B cell (primary cell): ENCODE measurements around the gene DCBLD2. TPM values are rescaled to one million over a fixed set of nuclear protein-coding genes. Genes with fewer than 3 reads are reported as not detected.

Source experiments
- ATAC-seq: fragments of 200-7000 bp; cut with Tn5 transposase; one replicate; pipeline ENCODE4 v1.10.0; 2021; ENCODE audit warnings: low read depth, mild to moderate bottlenecking, moderate number of reproducible peaks, moderate library complexity
- CTCF ChIA-PET: fragments of 350-600 bp; sonication (Branson Sonifier 250); formaldehyde crosslinking; loops from one replicate; lab custom pipeline; 2021; ENCODE audit warnings: antibody characterized with exemption, inconsistent platforms; lab: Charles Lee
- POLR2A ChIA-PET: fragments of 350-600 bp; sonication (Branson Sonifier 250); formaldehyde crosslinking; loops from one replicate; lab custom pipeline; 2021; ENCODE audit warnings: antibody characterized with exemption; lab: Charles Lee
- DNase-seq: peaks from one replicate; pipeline ENCODE4 v3.0.0; 2013
- H2AFZ ChIP-seq: 2 replicates; pipeline ENCODE4 v1.6.1; 2012; ENCODE audit warnings: mild to moderate bottlenecking, low read depth, low read length; ENCODE audit not compliant: insufficient read depth, poor library complexity, severe bottlenecking
- H3K27ac ChIP-seq, 2 donors: 1 replicate in 1 of 2; 2 replicates in 1 of 2; pipeline ENCODE4 v1.5.1; 2012 to 2013; ENCODE audit warnings: low read length in 2 of 2, mild to moderate bottlenecking in 2 of 2, moderate library complexity in 1 of 2
- H3K27me3 ChIP-seq, 4 experiments: fragments of 200-600 bp in 1 of 4; sonication (generic) in 1 of 4; replicated peaks in 1 of 4; 1 replicate in 2 of 4; 2 replicates in 2 of 4; pipeline versions ENCODE4 v1.6.1 to v1.7.0; 2013 to 2016; ENCODE audit warnings: low read length in 3 of 4, mild to moderate bottlenecking in 2 of 4, mixed read lengths in 1 of 4, moderate library complexity in 1 of 4; ENCODE audit not compliant: insufficient read depth in 4 of 4, control insufficient read depth in 3 of 4; ENCODE audit errors: control extremely low read depth in 1 of 4
- H3K36me3 ChIP-seq, 2 experiments: replicated peaks in 1 of 2; 1 replicate in 1 of 2; 2 replicates in 1 of 2; pipeline versions ENCODE4 v1.6.1 to v1.7.1; 2013; ENCODE audit warnings: low read length in 1 of 2; ENCODE audit not compliant: insufficient read depth in 2 of 2, control insufficient read depth in 1 of 2; ENCODE audit errors: control extremely low read depth in 1 of 2, extremely low read depth in 1 of 2
- H3K4me1 ChIP-seq, 2 donors: fragments of 200-600 bp in 1 of 2; sonication (generic) in 1 of 2; 1 replicate in 1 of 2; 2 replicates in 1 of 2; pipeline versions ENCODE4 v1.5.1 to v1.6.1; 2013 to 2017; ENCODE audit warnings: low read length in 2 of 2; ENCODE audit not compliant: control insufficient read depth in 2 of 2, insufficient read depth in 2 of 2
- H3K4me2 ChIP-seq: replicated peaks from 2 replicates; pipeline ENCODE3; 2012; ENCODE audit warnings: mild to moderate bottlenecking, low read depth, low read length; ENCODE audit not compliant: poor library complexity, severe bottlenecking
- H3K4me3 ChIP-seq, 5 experiments: fragments of 200-600 bp in 1 of 5; sonication (generic) in 1 of 5; 1 replicate in 3 of 5; 2 replicates in 2 of 5; pipeline versions ENCODE4 v1.5.1 to v1.7.0; 2011 to 2016; ENCODE audit warnings: low read length in 4 of 5, mild to moderate bottlenecking in 4 of 5, low read depth in 2 of 5, control low read depth in 1 of 5, moderate library complexity in 1 of 5; ENCODE audit not compliant: insufficient read depth in 1 of 5; ENCODE audit errors: control extremely low read depth in 1 of 5, extremely low read depth in 1 of 5
- H3K79me2 ChIP-seq: fragments of 200-600 bp; sonication (generic); one replicate; pipeline ENCODE4 v1.6.0; 2016; ENCODE audit warnings: low read length; ENCODE audit not compliant: control insufficient read depth, insufficient read depth
- H3K9ac ChIP-seq: fragments of 200-600 bp; sonication (generic); 2 replicates; pipeline ENCODE4 v1.6.1; 2017; ENCODE audit warnings: mild to moderate bottlenecking, low read length, moderate library complexity
- H3K9me3 ChIP-seq, 3 donors: one replicate each; pipeline versions ENCODE4 v1.6.1 to v1.7.1; 2013; ENCODE audit warnings: low read length in 2 of 3; ENCODE audit not compliant: control insufficient read depth in 2 of 3, insufficient read depth in 1 of 3; ENCODE audit errors: control extremely low read depth in 1 of 3
- H4K20me1 ChIP-seq: 2 replicates; pipeline ENCODE4 v1.6.0; 2012; ENCODE audit warnings: mild to moderate bottlenecking, low read length; ENCODE audit not compliant: insufficient read depth, control insufficient read depth, poor library complexity, severe bottlenecking
- H3K27ac Mint-ChIP-seq: one replicate; pipeline ENCODE4 v1.8.0; 2021; ENCODE audit warnings: mixed read lengths
- H3K27me3 Mint-ChIP-seq: one replicate; pipeline ENCODE4 v1.8.0; 2021; ENCODE audit warnings: mixed read lengths
- H3K4me1 Mint-ChIP-seq: one replicate; pipeline ENCODE4 v1.8.0; 2021; ENCODE audit warnings: mixed read lengths
- H3K4me3 Mint-ChIP-seq: one replicate; pipeline ENCODE4 v1.8.0; 2021; ENCODE audit warnings: mixed read lengths
- H3K9me3 Mint-ChIP-seq: one replicate; pipeline ENCODE4 v1.8.0; 2022; ENCODE audit warnings: mixed read lengths; ENCODE audit not compliant: insufficient read depth
- CTCF ChIP-seq: fragments of 200-600 bp; IDR thresholded peaks from one replicate; pipeline ENCODE4 v1.8.0; 2022; ENCODE audit warnings: antibody characterized with exemption, mild to moderate bottlenecking
- EZH2 ChIP-seq: IDR thresholded peaks from 2 replicates; pipeline ENCODE4 v1.6.1; 2012; ENCODE audit warnings: borderline replicate concordance, low read depth, mild to moderate bottlenecking, moderate library complexity, low read length; ENCODE audit not compliant: insufficient read depth, poor library complexity, severe bottlenecking
- WGBS: methylation state at CpG from one replicate; pipeline ENCODE4 v1.1.5; 2013; ENCODE audit warnings: missing lambda C conversion rate; ENCODE audit not compliant: insufficient coverage; 5-methylcytosine and 5-hydroxymethylcytosine counted together
- intact Hi-C: fragments of 100-400 bp; cut with micrococcal nuclease; formaldehyde crosslinking; loops from one replicate; pipeline ENCODE4 v1.10.0; 2022
- polyA plus RNA-seq: library from polyadenylated mRNA; depleted of rRNA; stranded (reverse); fragments of >200 nt; gene quantifications from 2 replicates; pipeline ENCODE4 v1.2.3, GENCODE V29; 2012
- total RNA-seq, 2 donors: library from RNA; stranded (reverse); fragments of 120-200 nt in 1 of 2; gene quantifications; 1 replicate in 1 of 2; 2 replicates in 1 of 2; pipeline versions ENCODE4 v1.2.3 to v1.2.4, GENCODE V29; 2013 to 2022

Gene DCBLD2
- total and polyA plus RNA-seq, 2 donors (not counting 1 experiment from before 2014, with no cell fraction given) = 0.37 to 3.5 TPM

GRCh38 chr3:98930413-98930812 lies 28.9 kb upstream of the DCBLD2 start:
- POLR2A ChIA-PET = no interaction called here

GRCh38 chr3:98921957-98922356 lies 20.5 kb upstream of the DCBLD2 start:
- no CpG with 5 or more reads among the region's 2 CpGs for WGBS
- intact Hi-C loops = no loop called here
- no peaks in the 10 kb centered on the region for H3K9me3 Mint-ChIP-seq
- Histone ChIP-seq H3K9ac (no peak overlapping the region), H3K79me2 (no peaks in the 10 kb centered on the region), H3K27me3 (no peaks in the 10 kb centered on the region), H3K36me3 (no peaks in the 10 kb centered on the region), H3K27ac (no peak overlapping the region), H3K4me3 (no peak overlapping the region), H3K4me1 (no peaks in the 10 kb centered on the region), H3K4me2 (no peak overlapping the region), H4K20me1 (no peaks in the 10 kb centered on the region), H2AFZ (no peak overlapping the region), H3K9me3 (no peaks in the 10 kb centered on the region)
- DNase-seq (no peak), ATAC-seq (no peak)
- ChIA-PET POLR2A (no interaction called here), CTCF (no interaction called here)
- no peak for TF ChIP-seq CTCF
- TF ChIP-seq EZH2 = no peak
- no peak overlapping the region for H3K4me3 Mint-ChIP-seq
- H3K27me3 Mint-ChIP-seq = peaks cover 28% of the 10 kb centered on the region
- H3K27ac Mint-ChIP-seq = no peak overlapping the region
- H3K4me1 Mint-ChIP-seq = no peaks in the 10 kb centered on the region

More at GRCh38 chr3:98930413-98930812, 28.9 kb upstream of the DCBLD2 start:
- no peak overlapping the region for H2AFZ ChIP-seq
- Mint-ChIP-seq H3K9me3 (no peaks in the 10 kb centered on the region), H3K27me3 (no peaks in the 10 kb centered on the region), H3K4me3 (no peak overlapping the region), H3K4me1 (no peaks in the 10 kb centered on the region), H3K27ac (no peak overlapping the region)
- H3K36me3 ChIP-seq = no peaks in the 10 kb centered on the region
- H3K9ac ChIP-seq = no peak overlapping the region
- TF ChIP-seq EZH2 = no peak
- TF ChIP-seq CTCF = no peak
- peaks cover 2 to 20% (median 7%) of the 10 kb centered on the region in 3 donors for H3K9me3 ChIP-seq
- H3K4me3 ChIP-seq = no peak overlapping the region
- H3K4me2 ChIP-seq = no peak overlapping the region
- no peaks in the 10 kb centered on the region for H4K20me1 ChIP-seq
- H3K27ac ChIP-seq = no peak overlapping the region
- H3K79me2 ChIP-seq = no peaks in the 10 kb centered on the region
- ATAC-seq = no peak
- intact Hi-C loops = no loop called here
- CTCF ChIA-PET = no interaction called here
- no peaks in the 10 kb centered on the region for H3K4me1 ChIP-seq
- no peaks in the 10 kb centered on the region for H3K27me3 ChIP-seq
- no peak for DNase-seq
